GM12892 (cell line): ENCODE data around the gene RASSF3.

Experiments used
- POLR2A ChIP-seq: IDR thresholded peaks from 2 replicates; pipeline ENCODE4 v1.6.1; 2011; ENCODE audit warnings: low read depth, low read length, control low read depth
- POLR2AphosphoS5 ChIP-seq: IDR thresholded peaks from 2 replicates; pipeline ENCODE4 v1.6.1; 2011; ENCODE audit warnings: low read depth, low read length, control low read depth

- TF ChIP-seq POLR2AphosphoS5 (no peak), POLR2A (no peak)
Measured at GRCh38 chr12:64612843-64613242, 2.5 kb downstream of the RASSF3 start.
